Measurements from ENCODE around the gene CNOT3. TPM values are rescaled to one million over a fixed set of nuclear protein-coding genes. Genes with fewer than 3 reads are reported as not detected.
"Not testable (repeated sequence)": the region's sequence is repeated elsewhere in the genome, so short reads cannot be mapped to it uniquely, and the experiment has no call there.

The CNOT3 gene
- total and polyA plus RNA-seq, 12 donors, result 8.3 to 82.3 (median 47.1) TPM

DNA sequence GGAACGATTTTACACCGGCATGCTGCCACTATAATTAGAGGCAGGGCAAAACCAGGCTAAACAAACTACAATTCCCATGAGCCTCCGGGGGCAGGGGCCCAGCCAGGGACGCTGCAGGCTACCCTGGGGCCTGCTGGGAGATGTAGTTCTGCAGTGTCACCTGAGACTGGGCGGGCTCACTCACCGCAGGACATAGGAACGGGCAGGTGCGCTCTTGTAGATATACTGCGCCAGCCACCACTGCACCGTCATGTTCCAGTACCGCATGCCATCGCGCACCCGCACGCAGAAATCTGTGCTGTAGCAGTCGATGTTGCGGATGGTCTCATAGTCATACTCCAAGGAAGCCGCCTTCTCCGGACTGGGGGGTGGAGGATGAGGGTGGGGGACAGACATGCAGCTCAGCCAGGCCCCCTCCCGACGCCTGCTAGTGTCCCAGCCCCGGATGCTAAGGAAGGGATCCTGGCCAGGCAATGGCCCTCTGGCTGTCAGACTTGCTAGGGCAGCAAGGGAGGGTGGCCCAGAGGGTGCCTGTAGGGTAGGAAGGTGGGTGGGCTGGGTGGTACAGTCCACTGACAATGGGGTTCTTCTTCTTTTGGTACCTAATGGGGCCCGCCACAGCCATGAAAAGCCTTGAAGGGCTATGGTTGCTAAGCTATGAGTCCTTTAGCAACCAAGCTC is 41.2 kb downstream of the CNOT3 start:
- Histone ChIP-seq H3K27me3 (no peaks in the 10 kb centered on the region), H3K27ac (no peak overlapping the region), H3K9me3 (replicated peaks in 1 of 3) (no peaks in the 10 kb centered on the region), H3K4me1 (replicated peaks in 1 of 2) (no peaks in the 10 kb centered on the region), H3K36me3 (replicated peaks in 1 of 2) (peaks cover 0 to 44% of the 10 kb centered on the region in 2 donors), H3K4me3 (no peak overlapping the region)
- intact Hi-C loops (cut with DNase I), result no loop called here
- WGBS, 4 donors, result 61 to 82% (median 80%) methylated on average over 6 to 23 of the region's 23 CpGs
- TF ChIP-seq POLR2A (IDR thresholded peaks at IDR 0.05), result no peak
- TF ChIP-seq, protein P1, sequence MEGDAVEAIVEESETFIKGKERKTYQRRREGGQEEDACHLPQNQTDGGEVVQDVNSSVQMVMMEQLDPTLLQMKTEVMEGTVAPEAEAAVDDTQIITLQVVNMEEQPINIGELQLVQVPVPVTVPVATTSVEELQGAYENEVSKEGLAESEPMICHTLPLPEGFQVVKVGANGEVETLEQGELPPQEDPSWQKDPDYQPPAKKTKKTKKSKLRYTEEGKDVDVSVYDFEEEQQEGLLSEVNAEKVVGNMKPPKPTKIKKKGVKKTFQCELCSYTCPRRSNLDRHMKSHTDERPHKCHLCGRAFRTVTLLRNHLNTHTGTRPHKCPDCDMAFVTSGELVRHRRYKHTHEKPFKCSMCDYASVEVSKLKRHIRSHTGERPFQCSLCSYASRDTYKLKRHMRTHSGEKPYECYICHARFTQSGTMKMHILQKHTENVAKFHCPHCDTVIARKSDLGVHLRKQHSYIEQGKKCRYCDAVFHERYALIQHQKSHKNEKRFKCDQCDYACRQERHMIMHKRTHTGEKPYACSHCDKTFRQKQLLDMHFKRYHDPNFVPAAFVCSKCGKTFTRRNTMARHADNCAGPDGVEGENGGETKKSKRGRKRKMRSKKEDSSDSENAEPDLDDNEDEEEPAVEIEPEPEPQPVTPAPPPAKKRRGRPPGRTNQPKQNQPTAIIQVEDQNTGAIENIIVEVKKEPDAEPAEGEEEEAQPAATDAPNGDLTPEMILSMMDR (IDR thresholded peaks at IDR 0.05), result no peak
- no peak for DNase-seq

DNA sequence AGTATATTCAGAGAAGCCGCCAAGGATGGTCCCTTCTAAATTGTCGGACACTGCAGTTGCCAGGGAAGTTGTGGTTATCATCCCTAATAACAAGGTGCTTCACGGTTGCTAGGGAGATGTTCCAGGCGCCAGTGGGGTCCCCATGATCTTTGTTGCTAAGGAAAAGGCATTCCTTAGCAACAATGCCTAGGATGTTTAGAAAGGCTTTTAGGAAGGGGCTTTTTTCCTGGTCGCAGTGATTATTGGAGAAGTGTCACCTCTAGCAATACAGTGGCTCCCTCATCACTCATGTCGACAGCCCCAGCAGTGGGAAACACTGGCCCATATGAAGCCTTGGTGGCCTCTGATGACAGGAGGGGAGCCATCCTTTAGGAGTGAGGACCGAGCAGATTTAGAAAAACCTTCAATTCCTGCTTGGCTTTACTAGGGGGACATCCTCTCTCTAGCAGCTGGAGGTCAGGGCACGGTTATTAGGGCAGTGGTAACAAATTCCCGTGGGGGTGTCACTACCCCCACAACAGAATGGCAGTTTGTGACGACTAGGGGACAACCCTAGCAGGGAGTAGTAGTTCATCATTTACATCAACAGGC is 41.8 kb downstream of the CNOT3 start:
- intact Hi-C loops (cut with DNase I), result no loop called here
- H3K9me3 ChIP-seq (replicated peaks in 1 of 3), result no peaks in the 10 kb centered on the region
- H3K27ac ChIP-seq, result no peak overlapping the region
- H3K4me3 ChIP-seq, result no peak overlapping the region
- no peaks in the 10 kb centered on the region for H3K4me1 ChIP-seq (replicated peaks in 1 of 2)
- DNase-seq, result no peak
- 83 to 92% (median 86%) methylated on average over 7 to 10 of the region's 10 CpGs for WGBS, 4 donors
- peaks cover 0 to 46% of the 10 kb centered on the region in 2 donors for H3K36me3 ChIP-seq (replicated peaks in 1 of 2)
- TF ChIP-seq, protein P1 (IDR thresholded peaks at IDR 0.05), result no peak
- no peak for TF ChIP-seq POLR2A (IDR thresholded peaks at IDR 0.05)
- H3K27me3 ChIP-seq, result no peaks in the 10 kb centered on the region

DNA sequence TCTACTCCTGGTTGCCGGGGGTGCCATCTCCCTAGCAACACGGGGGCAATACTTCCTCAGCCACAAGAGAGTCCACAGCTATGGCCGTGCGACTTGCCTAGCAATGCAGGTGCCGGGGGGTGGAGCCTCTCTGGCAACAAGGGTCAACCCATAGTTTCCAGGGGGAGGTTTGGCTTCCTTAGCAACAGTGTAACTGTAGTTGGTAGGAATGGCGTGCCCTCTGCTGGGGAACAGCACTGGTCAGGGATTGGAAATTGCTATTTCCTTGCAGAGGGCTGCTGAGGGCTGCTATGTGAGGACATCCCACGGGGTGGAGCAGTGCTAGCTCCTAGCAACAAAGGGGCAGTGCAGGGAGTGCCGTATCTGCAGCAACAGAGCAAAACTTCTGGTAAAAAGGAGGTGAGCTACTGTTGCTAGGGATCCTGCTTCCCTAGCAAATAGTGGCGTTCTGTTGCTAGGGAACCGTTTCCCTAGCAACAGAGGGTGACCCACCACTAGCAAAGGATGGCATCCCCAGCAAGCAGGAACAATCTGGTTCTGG is 42.4 kb downstream of the CNOT3 start:
- WGBS, 4 donors, result 60 to 65% (median 61%) methylated on average over 4 to 10 of the region's 10 CpGs
- peaks cover 0 to 46% of the 10 kb centered on the region in 2 donors for H3K36me3 ChIP-seq (replicated peaks in 1 of 2)
- DNase-seq, result peak in 1 of 7 donors; percentile 80
- intact Hi-C loops (cut with DNase I), result no loop called here
- H3K27me3 ChIP-seq, result no peaks in the 10 kb centered on the region
- no peak overlapping the region for H3K27ac ChIP-seq
- no peak overlapping the region for H3K4me3 ChIP-seq
- H3K4me1 ChIP-seq (replicated peaks in 1 of 2), result no peaks in the 10 kb centered on the region
- H3K9me3 ChIP-seq (replicated peaks in 1 of 3), result no peaks in the 10 kb centered on the region
- TF ChIP-seq, protein P1 (IDR thresholded peaks at IDR 0.05), result peak in 1 of 6 experiments; percentile 18
- TF ChIP-seq POLR2A (IDR thresholded peaks at IDR 0.05), result no peak

DNA sequence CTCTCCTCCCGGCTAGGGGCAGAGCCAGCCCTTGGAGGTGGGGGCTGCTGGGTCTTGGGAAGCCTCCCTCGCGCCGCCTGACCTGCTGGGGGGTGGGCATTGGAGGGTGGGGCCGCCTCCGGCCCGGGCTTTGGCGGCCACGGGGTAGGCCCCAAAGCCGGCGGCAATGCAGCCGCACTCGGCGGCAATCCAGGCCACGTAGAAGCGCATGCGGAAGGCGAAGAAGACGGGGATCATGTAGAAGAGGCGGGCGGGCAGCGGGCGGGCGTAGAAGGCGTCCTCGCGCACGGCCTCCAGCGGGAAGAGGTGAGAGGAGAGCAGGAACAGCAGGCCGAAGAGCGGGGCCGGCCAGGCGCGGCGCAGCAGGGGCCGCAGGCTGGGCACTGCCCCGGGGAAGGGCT is 43.1 kb downstream of the CNOT3 start:
- DNase-seq, result no peak
- H3K36me3 ChIP-seq (replicated peaks in 1 of 2), result peaks cover 0 to 46% of the 10 kb centered on the region in 2 donors
- intact Hi-C loops (cut with DNase I), result no loop called here
- no peak overlapping the region for H3K27ac ChIP-seq
- no peaks in the 10 kb centered on the region for H3K4me1 ChIP-seq (replicated peaks in 1 of 2)
- no peak overlapping the region for H3K4me3 ChIP-seq
- no peaks in the 10 kb centered on the region for H3K27me3 ChIP-seq
- H3K9me3 ChIP-seq (replicated peaks in 1 of 3), result no peaks in the 10 kb centered on the region
- TF ChIP-seq, protein P1 (IDR thresholded peaks at IDR 0.05), result no peak
- TF ChIP-seq POLR2A (IDR thresholded peaks at IDR 0.05), result no peak
- 94 to 96% (median 95%) methylated on average over 33 to 37 of the region's 37 CpGs for WGBS, 4 donors

DNA sequence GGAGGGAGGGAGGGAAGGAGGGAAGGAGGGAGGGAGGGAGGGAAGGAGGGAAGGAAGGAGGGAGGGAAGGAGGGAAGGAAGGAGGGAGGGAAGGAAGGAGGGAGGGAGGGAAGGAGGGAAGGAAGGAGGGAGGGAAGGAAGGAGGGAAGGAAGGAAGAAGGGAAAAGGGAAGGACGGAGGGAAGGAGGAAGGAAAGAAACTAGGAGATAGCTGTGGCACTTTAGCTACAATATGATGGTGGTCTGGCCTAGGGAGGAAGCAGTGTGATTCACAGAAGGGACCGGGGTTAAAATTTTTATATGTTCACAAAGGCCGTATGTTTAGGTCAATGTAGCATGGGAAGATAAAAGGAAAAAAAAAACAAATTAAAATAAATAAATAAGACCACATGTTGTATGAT is 44.3 kb downstream of the CNOT3 start:
- intact Hi-C loops (cut with DNase I); DNase-seq; H3K9me3 ChIP-seq (replicated peaks in 1 of 3); H3K27ac ChIP-seq; H3K4me3 ChIP-seq; H3K27me3 ChIP-seq; H3K4me1 ChIP-seq (replicated peaks in 1 of 2): not testable (repeated sequence)
- peaks cover 0 to 46% of the 10 kb centered on the region in 2 donors for H3K36me3 ChIP-seq (replicated peaks in 1 of 2)
- 90 to 96% (median 92%) methylated on average over 3 of the region's 3 CpGs for WGBS, 4 donors

Data from adrenal gland (tissue), 12 donors.